PC-9 (cell line): ENCODE measurements around the gene ACY1. TPM values are rescaled to one million over a fixed set of nuclear protein-coding genes. Genes with fewer than 3 reads are reported as not detected.

ENCODE experiments used
- BruUV-seq: library from RNA; stranded (reverse); fragments of 400-500 nt; replicated peaks from 2 replicates; lab custom pipeline; 2021; lab: Mats Ljungman, UMichigan
- CTCF ChIA-PET: fragments of 300-600 bp; sonication (Branson Sonifier 250); formaldehyde crosslinking; loops from one replicate; lab custom pipeline; 2022; ENCODE audit warnings: antibody characterized with exemption; lab: Charles Lee
- POLR2A ChIA-PET: fragments of 300-600 bp; sonication (Branson Sonifier 250); formaldehyde crosslinking; loops from one replicate; lab custom pipeline; 2022; ENCODE audit warnings: antibody characterized with exemption; ENCODE audit not compliant: unreplicated experiment; lab: Charles Lee
- DNase-seq, 2 experiments: peaks; one replicate each; pipeline versions ENCODE4 v3.0.0 to v3.0.0-alpha.2; 2015 to 2022; ENCODE audit warnings: mixed read lengths in 1 of 2
- H2AFZ ChIP-seq: fragments of 200-600 bp; sonication (generic); 2 replicates; pipeline ENCODE4 v1.8.1; 2017; ENCODE audit warnings: antibody characterized with exemption
- H3F3A ChIP-seq: fragments of 200-600 bp; sonication (generic); 2 replicates; pipeline ENCODE4 v1.8.1; 2017; ENCODE audit warnings: antibody characterized with exemption, mild to moderate bottlenecking, low read depth; ENCODE audit not compliant: insufficient read depth
- H3K27ac ChIP-seq: fragments of 200-600 bp; sonication (generic); 2 replicates; pipeline ENCODE4 v1.6.1; 2016; ENCODE audit warnings: mixed run types
- H3K27me3 ChIP-seq: fragments of 200-600 bp; sonication (generic); 2 replicates; pipeline ENCODE4 v1.6.1; 2016; ENCODE audit warnings: low read depth, mixed run types; ENCODE audit not compliant: insufficient read depth
- H3K36me3 ChIP-seq: fragments of 200-600 bp; sonication (generic); 2 replicates; pipeline ENCODE4 v1.6.1; 2016; ENCODE audit warnings: low read depth, mixed run types
- H3K4me1 ChIP-seq: fragments of 200-600 bp; sonication (generic); replicated peaks from 2 replicates; pipeline ENCODE4 v1.6.1; 2016; ENCODE audit warnings: mixed run types; ENCODE audit not compliant: insufficient read depth
- H3K4me2 ChIP-seq: fragments of 200-600 bp; sonication (generic); 2 replicates; pipeline ENCODE4 v1.6.1; 2017; ENCODE audit warnings: mixed run types
- H3K4me3 ChIP-seq: fragments of 200-600 bp; sonication (generic); 2 replicates; pipeline ENCODE4 v1.6.1; 2016; ENCODE audit warnings: mixed run types
- H3K79me2 ChIP-seq: fragments of 200-600 bp; sonication (generic); 2 replicates; pipeline ENCODE4 v1.6.1; 2017; ENCODE audit warnings: low read depth, mixed run types
- H3K9me2 ChIP-seq: fragments of 200-600 bp; sonication (generic); 2 replicates; pipeline ENCODE4 v1.8.1; 2017; ENCODE audit warnings: mild to moderate bottlenecking; ENCODE audit not compliant: insufficient read depth
- H3K9me3 ChIP-seq: fragments of 200-600 bp; sonication (generic); 2 replicates; pipeline ENCODE4 v1.8.1; 2016; ENCODE audit warnings: low read depth; ENCODE audit not compliant: insufficient read depth
- H4K20me1 ChIP-seq: fragments of 200-600 bp; sonication (generic); 2 replicates; pipeline ENCODE4 v1.8.1; 2017; ENCODE audit not compliant: insufficient read depth
- EZH2 ChIP-seq: fragments of 200-600 bp; sonication (generic); IDR thresholded peaks from 2 replicates; pipeline ENCODE4 v1.8.0; 2017; ENCODE audit warnings: antibody characterized with exemption, low read depth
- intact Hi-C: fragments of 100-400 bp; cut with micrococcal nuclease; formaldehyde crosslinking; loops from one replicate; pipeline ENCODE4 v1.10.0; 2022; ENCODE audit not compliant: unreplicated experiment
- total RNA-seq: library from RNA; stranded (reverse); gene quantifications from 2 replicates; pipeline ENCODE4 v1.2.3, GENCODE V29; 2021
- TF ChIP-seq, protein P1 (sequence below): fragments of 200-600 bp; sonication (generic); conservative IDR thresholded peaks from 2 replicates; pipeline ENCODE4 v1.6.1; 2017; ENCODE audit warnings: mixed run types, antibody characterized with exemption, mild to moderate bottlenecking, moderate library complexity

ACY1 gene
- total RNA-seq, 1 experiment from 2014 or later = 52.2 TPM

DNA sequence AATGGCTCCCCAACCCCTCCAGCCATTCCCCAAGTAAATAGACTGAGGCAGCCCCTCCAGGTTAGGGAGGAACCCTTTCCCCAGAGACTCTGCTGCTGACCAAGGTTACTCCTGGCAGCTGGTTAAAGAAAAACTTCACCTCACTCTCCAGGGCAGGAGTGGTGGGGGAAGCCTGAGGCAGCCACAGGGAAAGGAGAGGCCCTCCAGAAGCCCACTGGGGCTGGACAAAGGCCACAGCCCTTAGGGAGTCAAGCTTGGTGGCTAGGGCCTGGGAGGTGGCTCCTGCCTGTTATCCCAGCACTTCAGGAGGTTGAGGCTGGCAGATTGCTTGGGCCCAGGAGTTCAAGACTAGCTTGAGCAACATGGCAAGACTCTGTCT is 923 bp downstream of the ACY1 start:
- no peak for TF ChIP-seq EZH2
- TF ChIP-seq, protein P1, sequence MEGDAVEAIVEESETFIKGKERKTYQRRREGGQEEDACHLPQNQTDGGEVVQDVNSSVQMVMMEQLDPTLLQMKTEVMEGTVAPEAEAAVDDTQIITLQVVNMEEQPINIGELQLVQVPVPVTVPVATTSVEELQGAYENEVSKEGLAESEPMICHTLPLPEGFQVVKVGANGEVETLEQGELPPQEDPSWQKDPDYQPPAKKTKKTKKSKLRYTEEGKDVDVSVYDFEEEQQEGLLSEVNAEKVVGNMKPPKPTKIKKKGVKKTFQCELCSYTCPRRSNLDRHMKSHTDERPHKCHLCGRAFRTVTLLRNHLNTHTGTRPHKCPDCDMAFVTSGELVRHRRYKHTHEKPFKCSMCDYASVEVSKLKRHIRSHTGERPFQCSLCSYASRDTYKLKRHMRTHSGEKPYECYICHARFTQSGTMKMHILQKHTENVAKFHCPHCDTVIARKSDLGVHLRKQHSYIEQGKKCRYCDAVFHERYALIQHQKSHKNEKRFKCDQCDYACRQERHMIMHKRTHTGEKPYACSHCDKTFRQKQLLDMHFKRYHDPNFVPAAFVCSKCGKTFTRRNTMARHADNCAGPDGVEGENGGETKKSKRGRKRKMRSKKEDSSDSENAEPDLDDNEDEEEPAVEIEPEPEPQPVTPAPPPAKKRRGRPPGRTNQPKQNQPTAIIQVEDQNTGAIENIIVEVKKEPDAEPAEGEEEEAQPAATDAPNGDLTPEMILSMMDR = no peak
- Histone ChIP-seq H3F3A (peaks cover 45% of the 10 kb centered on the region), H3K4me3 (peak overlapping the region; percentile 67), H3K4me2 (peak overlapping the region; percentile 93), H3K4me1 (peaks cover 29% of the 10 kb centered on the region), H4K20me1 (no peaks in the 10 kb centered on the region), H3K27ac (peak overlapping the region; percentile 89), H2AFZ (no peak overlapping the region), H3K27me3 (no peaks in the 10 kb centered on the region), H3K9me3 (no peaks in the 10 kb centered on the region), H3K36me3 (no peaks in the 10 kb centered on the region), H3K79me2 (0 out of 2 replicates have a peak, but pooled peaks cover 10% of the 10 kb centered on the region), H3K9me2 (no peaks in the 10 kb centered on the region)
- CTCF ChIA-PET = interaction anchor here (1.1 kb wide), 1 partner anchor 17 kb away, joined by 3 read pairs; no protein-coding TSS in a partner anchor
- POLR2A ChIA-PET = interaction anchor here (0.6 kb wide), 1 partner anchor 12 kb away, joined by 3 read pairs; no protein-coding TSS in a partner anchor
- no TSS peak for BruUV-seq
- intact Hi-C loops = no loop called here
- no peak for DNase-seq

DNA sequence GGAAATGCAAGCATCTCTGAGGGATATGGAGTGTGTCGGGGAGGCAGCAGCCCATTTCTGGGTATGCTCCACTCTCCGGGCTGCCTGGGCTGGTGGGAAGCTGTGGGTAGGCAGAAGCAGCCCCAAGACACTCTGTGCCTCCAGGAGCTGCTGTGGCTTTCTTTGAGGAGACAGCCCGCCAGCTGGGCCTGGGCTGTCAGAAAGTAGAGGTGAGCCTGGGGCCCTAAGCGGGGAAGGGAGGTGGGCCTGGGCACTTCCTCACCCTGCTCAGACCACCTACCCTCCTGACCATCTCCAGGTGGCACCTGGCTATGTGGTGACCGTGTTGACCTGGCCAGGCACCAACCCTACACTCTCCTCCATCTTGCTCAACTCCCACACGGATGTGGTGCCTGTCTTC is 1.7 kb downstream of the ACY1 start:
- H3K4me1 ChIP-seq = peaks cover 29% of the 10 kb centered on the region
- H3K4me3 ChIP-seq = no peak overlapping the region; the same call in 1 of the 2 replicates
- DNase-seq = no peak
- peaks cover 53% of the 10 kb centered on the region for H3F3A ChIP-seq
- no peak overlapping the region for H2AFZ ChIP-seq
- CTCF ChIA-PET = interaction anchor here (1.1 kb wide), 1 partner anchor 16 kb away, joined by 3 read pairs; no protein-coding TSS in a partner anchor
- H3K4me2 ChIP-seq = peak overlapping the region; percentile 93; the same call in 1 of the 2 replicates
- no peak overlapping the region for H3K27ac ChIP-seq
- POLR2A ChIA-PET = interaction anchor here (0.6 kb wide), 1 partner anchor 12 kb away, joined by 3 read pairs; no protein-coding TSS in a partner anchor
- 0 out of 2 replicates have a peak, but pooled peaks cover 10% of the 10 kb centered on the region for H3K79me2 ChIP-seq
- no peaks in the 10 kb centered on the region for H3K9me3 ChIP-seq
- TF ChIP-seq, protein P1 = no peak
- no TSS peak for BruUV-seq
- no peaks in the 10 kb centered on the region for H3K36me3 ChIP-seq
- H3K27me3 ChIP-seq = no peaks in the 10 kb centered on the region
- intact Hi-C loops = no loop called here
- no peaks in the 10 kb centered on the region for H3K9me2 ChIP-seq
- no peaks in the 10 kb centered on the region for H4K20me1 ChIP-seq

DNA sequence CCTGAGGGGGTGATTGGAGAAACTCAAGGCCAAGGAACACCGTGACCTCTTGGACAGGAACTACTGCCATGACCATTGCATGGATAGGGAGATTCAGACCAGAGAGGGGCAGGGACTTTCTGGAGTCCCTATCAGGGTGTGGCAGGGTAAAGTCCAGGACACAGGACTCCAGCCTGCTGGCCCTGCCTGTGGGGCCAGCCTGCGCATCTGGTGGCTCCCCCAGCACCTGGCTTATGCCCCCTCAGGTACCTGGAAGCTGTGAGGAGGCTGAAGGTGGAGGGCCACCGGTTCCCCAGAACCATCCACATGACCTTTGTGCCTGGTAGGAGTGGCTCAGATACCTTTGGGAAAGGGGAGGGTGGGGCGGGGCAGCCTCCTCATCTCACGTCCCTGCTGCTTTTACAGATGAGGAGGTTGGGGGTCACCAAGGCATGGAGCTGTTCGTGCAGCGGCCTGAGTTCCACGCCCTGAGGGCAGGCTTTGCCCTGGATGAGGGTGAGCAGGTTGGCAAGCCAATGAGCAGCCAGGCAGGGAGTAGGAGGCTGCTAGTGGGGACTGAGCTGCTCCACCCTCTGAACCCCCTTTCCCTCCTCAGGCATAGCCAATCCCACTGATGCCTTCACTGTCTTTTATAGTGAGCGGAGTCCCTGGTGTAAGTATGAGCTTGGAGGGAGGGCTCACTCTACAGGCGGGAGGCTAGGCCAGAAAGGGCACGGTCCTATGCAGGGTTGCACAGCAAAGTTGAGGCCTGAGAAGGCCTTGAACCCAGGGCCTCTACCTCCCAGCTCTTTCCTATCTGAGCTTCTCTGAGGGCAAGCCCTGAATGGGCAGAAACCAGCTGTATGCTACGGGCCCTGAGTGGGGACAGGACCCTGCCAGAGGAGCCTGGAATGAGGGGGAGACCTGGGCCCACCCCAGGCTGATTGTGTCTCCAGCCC is 2.9 kb downstream of the ACY1 start:
- H3K36me3 ChIP-seq = no peaks in the 10 kb centered on the region
- peaks cover 26% of the 10 kb centered on the region for H3K4me1 ChIP-seq
- ChIA-PET CTCF (no interaction called here), POLR2A (no interaction called here)
- intact Hi-C loops = no loop called here
- DNase-seq = no peak
- H3K9me3 ChIP-seq = no peaks in the 10 kb centered on the region
- peaks cover 7% of the 10 kb centered on the region; the same call in 1 of the 2 replicates for H3K79me2 ChIP-seq
- no peak overlapping the region for H3K4me2 ChIP-seq
- H2AFZ ChIP-seq = no peak overlapping the region
- H3K9me2 ChIP-seq = no peaks in the 10 kb centered on the region
- TF ChIP-seq EZH2 = no peak
- TF ChIP-seq, protein P1 = no peak
- no TSS peak for BruUV-seq
- H3K4me3 ChIP-seq = no peak overlapping the region
- H3K27me3 ChIP-seq = no peaks in the 10 kb centered on the region
- H4K20me1 ChIP-seq = no peaks in the 10 kb centered on the region
- H3K27ac ChIP-seq = no peak overlapping the region
- peaks cover 54% of the 10 kb centered on the region for H3F3A ChIP-seq
